ENCODE data around the gene MTREX.

MTREX gene

GRCh38 chr5:55427157-55427556 lies 119.4 kb downstream of the MTREX start:
- no peak for DNase-seq (ENCODE audit: low read depth, low spot score)

GRCh38 chr5:55429221-55429612 lies 121.4 kb downstream of the MTREX start:
- DNase-seq (ENCODE audit: low read depth, low spot score), result no peak

GRCh38 chr5:55429613-55430253 lies 121.9 kb downstream of the MTREX start:
- DNase-seq (ENCODE audit: low read depth, low spot score), result peak; percentile 25

GRCh38 chr5:55432549-55432948 lies 124.8 kb downstream of the MTREX start:
- DNase-seq (ENCODE audit: low read depth, low spot score), result no peak

- DNase-seq (ENCODE audit: low read depth, low spot score), result no peak
Measured at GRCh38 chr5:55437452-55437851, 129.7 kb downstream of the MTREX start.

GRCh38 chr5:55437859-55438206 lies 130.0 kb downstream of the MTREX start:
- no peak for DNase-seq (ENCODE audit: low read depth, low spot score)

- peak; percentile 74 for DNase-seq (ENCODE audit: low read depth, low spot score)
Measured at GRCh38 chr5:55438998-55439397, 131.2 kb downstream of the MTREX start.

GRCh38 chr5:55440188-55440646 lies 132.4 kb downstream of the MTREX start:
- peak; percentile 59 for DNase-seq (ENCODE audit: low read depth, low spot score)

GRCh38 chr5:55441107-55441771 lies 133.4 kb downstream of the MTREX start:
- peak; percentile 32 for DNase-seq (ENCODE audit: low read depth, low spot score)

- no peak for DNase-seq (ENCODE audit: low read depth, low spot score)
Measured at GRCh38 chr5:55441954-55442353, 134.2 kb downstream of the MTREX start.

GRCh38 chr5:55445791-55446190 lies 138.0 kb downstream of the MTREX start:
- no peak for DNase-seq (ENCODE audit: low read depth, low spot score)

GRCh38 chr5:55446640-55447351 lies 139.0 kb downstream of the MTREX start:
- no peak for DNase-seq (ENCODE audit: low read depth, low spot score)

- no peak for DNase-seq (ENCODE audit: low read depth, low spot score)
Measured at GRCh38 chr5:55450050-55450765, 142.4 kb downstream of the MTREX start.

GRCh38 chr5:55451976-55452375 lies 144.2 kb downstream of the MTREX start:
- DNase-seq (ENCODE audit: low read depth, low spot score), result no peak

- no peak for DNase-seq (ENCODE audit: low read depth, low spot score)
Measured at GRCh38 chr5:55453211-55453610, 145.4 kb downstream of the MTREX start.

- no peak for DNase-seq (ENCODE audit: low read depth, low spot score)
Measured at GRCh38 chr5:55454282-55454681, 146.5 kb downstream of the MTREX start.

- no peak for DNase-seq (ENCODE audit: low read depth, low spot score)
Measured at GRCh38 chr5:55456216-55456895, 148.6 kb downstream of the MTREX start.

GRCh38 chr5:55459572-55459971 lies 151.8 kb downstream of the MTREX start:
- DNase-seq (ENCODE audit: low read depth, low spot score), result no peak

GRCh38 chr5:55463613-55464012 lies 155.8 kb downstream of the MTREX start:
- no peak for DNase-seq (ENCODE audit: low read depth, low spot score)

- no peak for DNase-seq (ENCODE audit: low read depth, low spot score)
Measured at GRCh38 chr5:55467862-55468551, 160.2 kb downstream of the MTREX start.

- no peak for DNase-seq (ENCODE audit: low read depth, low spot score)
Measured at GRCh38 chr5:55469839-55470238, 162.1 kb downstream of the MTREX start.

Data from ELF-1 (cell line).